AG04449 (cell line): ENCODE results near the gene RBMS3.

ENCODE experiments used
- CTCF ChIA-PET: fragments of 350-600 bp; formaldehyde crosslinking; extraction: SDS; loops from one replicate; lab custom pipeline; 2021; ENCODE audit warnings: antibody characterized with exemption; lab: Yijun Ruan, JAX
- POLR2A ChIA-PET: fragments of 400-600, 350-600 bp; formaldehyde crosslinking; extraction: SDS; loops from one replicate; lab custom pipeline; 2020; ENCODE audit warnings: antibody characterized with exemption, inconsistent platforms; lab: Yijun Ruan, JAX
- DNase-seq: peaks from one replicate; pipeline ENCODE4 v3.0.0-alpha.2; 2010; ENCODE audit warnings: low read depth, low spot score
- H3K4me3 ChIP-seq: 2 replicates; pipeline ENCODE4 v1.5.1; 2011; ENCODE audit warnings: low read depth, mild to moderate bottlenecking, control low read depth, low read length
- CTCF ChIP-seq: IDR thresholded peaks from one replicate; pipeline ENCODE4 v1.5.1; 2011; ENCODE audit warnings: mild to moderate bottlenecking, moderate library complexity, low read length, control low read depth, inconsistent platforms; ENCODE audit not compliant: insufficient read depth; ENCODE audit errors: missing control alignments

Gene RBMS3

GRCh38 chr3:29451920-29452319 lies 171.0 kb downstream of the RBMS3 start:
- DNase-seq = no peak
- TF ChIP-seq CTCF = no peak
- no peak overlapping the region for H3K4me3 ChIP-seq
- POLR2A ChIA-PET = no interaction called here
- CTCF ChIA-PET = interaction anchor here (0.8 kb wide), 1 partner anchor 535 kb away, joined by 3 read pairs; no protein-coding TSS in a partner anchor

- TF ChIP-seq CTCF = no peak
- ChIA-PET POLR2A (no interaction called here), CTCF (no interaction called here)
- DNase-seq = no peak
- no peak overlapping the region for H3K4me3 ChIP-seq
Observed at GRCh38 chr3:29452934-29453283, 172.0 kb downstream of the RBMS3 start.

- CTCF ChIA-PET = no interaction called here
- TF ChIP-seq CTCF = no peak
- no peak overlapping the region for H3K4me3 ChIP-seq
- POLR2A ChIA-PET = no interaction called here
- DNase-seq = no peak
Observed at GRCh38 chr3:29453284-29454001, 172.6 kb downstream of the RBMS3 start.

- CTCF ChIA-PET = interaction anchor here (1.5 kb wide), 1 partner anchor 166 kb away, joined by 3 read pairs; no protein-coding TSS in a partner anchor
- no peak for DNase-seq
Observed at GRCh38 chr3:29454161-29454611, 173.3 kb downstream of the RBMS3 start.

GRCh38 chr3:29456901-29457300 lies 176.0 kb downstream of the RBMS3 start:
- no peak overlapping the region for H3K4me3 ChIP-seq
- ChIA-PET POLR2A (no interaction called here), CTCF (no interaction called here)
- TF ChIP-seq CTCF = no peak
- DNase-seq = no peak

More at GRCh38 chr3:29454161-29454611, 173.3 kb downstream of the RBMS3 start:
- POLR2A ChIA-PET = no interaction called here
- no peak overlapping the region for H3K4me3 ChIP-seq
- no peak for TF ChIP-seq CTCF

- no peak for TF ChIP-seq CTCF
- H3K4me3 ChIP-seq = no peak overlapping the region
- POLR2A ChIA-PET = no interaction called here
- CTCF ChIA-PET = interaction anchor here (0.6 kb wide), 1 partner anchor 43 kb away, joined by 3 read pairs; no protein-coding TSS in a partner anchor
- no peak for DNase-seq
Observed at GRCh38 chr3:29463304-29463703, 182.4 kb downstream of the RBMS3 start.
